ENCODE results near the gene RPL4. TPM values are rescaled to one million over a fixed set of nuclear protein-coding genes. Genes with fewer than 3 reads are reported as not detected.

RPL4 gene
- total and polyA plus RNA-seq, 9 of the 15 experiments (the other 6 are each of a cell fraction or from before 2014, with no cell fraction given): 2,055 to 7,760 (median 5,069) TPM

GRCh38 chr15:66480267-66480666 is 24.4 kb downstream of the RPL4 start:
- Histone ChIP-seq H3K4me1 (replicated peaks in 1 of 2; ENCODE audit: control insufficient read depth in 2 of 2, insufficient read depth in 2 of 2, low read length in 2 of 2) (peaks cover 9 to 13% of the 10 kb centered on the region in 2 experiments; a peak in 3 of 5 replicates), H4K20me1 (replicated peaks; ENCODE audit: control insufficient read depth, insufficient read depth, low read length) (no peaks in the 10 kb centered on the region; the same call in 1 of the 2 replicates), H3K36me3 (ENCODE audit: control insufficient read depth, insufficient read depth, low read length) (peaks cover 32% of the 10 kb centered on the region), H3K79me2 (ENCODE audit: control insufficient read depth, insufficient read depth, low read length) (no peaks in the 10 kb centered on the region), H2AFZ (ENCODE audit: low read depth, low read length) (no peak overlapping the region), H3K27me3 (ENCODE audit: control insufficient read depth in 2 of 2, insufficient read depth in 2 of 2, low read length in 2 of 2) (no peaks in the 10 kb centered on the region), H3K4me3 (no peak overlapping the region), H3K27ac (ENCODE audit: extremely low read depth, low read depth, low read length) (peak overlapping the region; percentile 56; the same call in 1 of the 3 replicates), H3K9me3 (replicated peaks; ENCODE audit: control insufficient read depth, insufficient read depth, low read depth, low read length) (no peaks in the 10 kb centered on the region), H3K9me1 (ENCODE audit: control insufficient read depth, insufficient read depth, low read length) (peaks cover 3% of the 10 kb centered on the region), H3K4me2 (ENCODE audit: insufficient read depth, low read length) (no peak overlapping the region), H3K9ac (ENCODE audit: insufficient read depth in 1 of 2, low read depth in 2 of 2, low read length in 2 of 2) (no peak overlapping the region)
- DNase-seq (ENCODE audit: extremely low read depth in 1 of 4, low spot score in 3 of 4) (no peak), FAIRE-seq (no peak), ATAC-seq (no peak)
- 82% methylated on average over 6 of the region's 6 CpGs for WGBS (ENCODE audit: insufficient coverage, low coverage, missing lambda C conversion rate)
- ChIA-PET POLR2A (no interaction called here), CTCF (ENCODE audit: low intra/inter-chr PET ratio) (no interaction called here)
- intact Hi-C loops (cut with micrococcal nuclease): no loop called here
- TF ChIP-seq KAT7 (CRISPR knock-in tag; IDR thresholded peaks at IDR 0.05; ENCODE audit: borderline replicate concordance) (no peak), CBFA2T3 (IDR thresholded peaks at IDR 0.05) (no peak), MTA1 (IDR thresholded peaks at IDR 0.05; ENCODE audit: borderline replicate concordance) (no peak), JUND (IDR thresholded peaks at IDR 0.05; ENCODE audit: borderline replicate concordance, low read depth, low read length) (no peak), JUND (tag; IDR thresholded peaks at IDR 0.05; ENCODE audit: borderline replicate concordance, low read depth, low read length) (no peak), SAP30 (IDR thresholded peaks at IDR 0.05; ENCODE audit: borderline replicate concordance, insufficient read depth, low read depth, low read length, poor library complexity, severe bottlenecking) (no peak), NR2F6 (CRISPR knock-in tag; IDR thresholded peaks at IDR 0.05) (no peak)
- TF ChIP-seq, protein P1, sequence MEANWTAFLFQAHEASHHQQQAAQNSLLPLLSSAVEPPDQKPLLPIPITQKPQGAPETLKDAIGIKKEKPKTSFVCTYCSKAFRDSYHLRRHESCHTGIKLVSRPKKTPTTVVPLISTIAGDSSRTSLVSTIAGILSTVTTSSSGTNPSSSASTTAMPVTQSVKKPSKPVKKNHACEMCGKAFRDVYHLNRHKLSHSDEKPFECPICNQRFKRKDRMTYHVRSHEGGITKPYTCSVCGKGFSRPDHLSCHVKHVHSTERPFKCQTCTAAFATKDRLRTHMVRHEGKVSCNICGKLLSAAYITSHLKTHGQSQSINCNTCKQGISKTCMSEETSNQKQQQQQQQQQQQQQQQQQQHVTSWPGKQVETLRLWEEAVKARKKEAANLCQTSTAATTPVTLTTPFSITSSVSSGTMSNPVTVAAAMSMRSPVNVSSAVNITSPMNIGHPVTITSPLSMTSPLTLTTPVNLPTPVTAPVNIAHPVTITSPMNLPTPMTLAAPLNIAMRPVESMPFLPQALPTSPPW (CRISPR knock-in tag; IDR thresholded peaks at IDR 0.05): no peak
- in situ Hi-C loops (cut with MboI): loop anchor here (5.0 kb wide), 1 partner anchor 93 kb away; the partner anchor contains the start of gene MAP2K1
- no TSS peak for BruUV-seq (replicated peaks)
